Ovary (tissue), 3 donors: Measurements from ENCODE around the gene CELA2A.

Experiments used
- EP300 ChIP-seq: sonication (generic); formaldehyde crosslinking; IDR thresholded peaks from one replicate; pipeline ENCODE4 v1.6.1; 2017; ENCODE audit warnings: antibody characterized with exemption
- POLR2A ChIP-seq: fragments of 450-650 bp; IDR thresholded peaks from one replicate; pipeline ENCODE4 v1.6.1; 2017; ENCODE audit warnings: antibody characterized with exemption, mild to moderate bottlenecking, moderate library complexity
- TF ChIP-seq, protein P1 (sequence below), 3 donors: fragments of 450-650 bp in 2 of 3; fragments of 200-600 bp in 1 of 3; IDR thresholded peaks; one replicate each; pipeline versions ENCODE4 v1.5.1 to v1.8.0; 2016 to 2022; ENCODE audit warnings: antibody characterized with exemption in 3 of 3, mild to moderate bottlenecking in 1 of 3
- donor health status: DM: no; HTN: no; CAD: no.

DNA sequence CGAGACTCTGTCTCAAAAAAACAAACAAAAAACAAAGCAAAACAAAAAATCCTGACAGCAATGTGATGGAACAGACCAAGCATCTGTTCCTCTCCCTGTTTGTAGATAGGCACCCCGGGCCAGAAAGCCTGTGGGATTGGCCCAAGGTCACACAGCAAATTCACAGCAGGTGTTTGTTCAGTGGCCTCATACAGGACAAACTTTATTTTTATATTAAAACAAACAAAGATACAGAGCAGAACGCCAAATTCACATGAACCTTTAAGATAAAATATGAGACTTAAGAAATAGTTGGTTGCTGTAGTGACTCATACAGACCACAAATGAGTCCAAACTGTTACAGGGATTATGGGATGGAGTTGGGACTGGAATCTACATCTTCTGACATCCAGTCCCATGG, 2.3 kb upstream of the CELA2A start:
- TF ChIP-seq, protein P1, sequence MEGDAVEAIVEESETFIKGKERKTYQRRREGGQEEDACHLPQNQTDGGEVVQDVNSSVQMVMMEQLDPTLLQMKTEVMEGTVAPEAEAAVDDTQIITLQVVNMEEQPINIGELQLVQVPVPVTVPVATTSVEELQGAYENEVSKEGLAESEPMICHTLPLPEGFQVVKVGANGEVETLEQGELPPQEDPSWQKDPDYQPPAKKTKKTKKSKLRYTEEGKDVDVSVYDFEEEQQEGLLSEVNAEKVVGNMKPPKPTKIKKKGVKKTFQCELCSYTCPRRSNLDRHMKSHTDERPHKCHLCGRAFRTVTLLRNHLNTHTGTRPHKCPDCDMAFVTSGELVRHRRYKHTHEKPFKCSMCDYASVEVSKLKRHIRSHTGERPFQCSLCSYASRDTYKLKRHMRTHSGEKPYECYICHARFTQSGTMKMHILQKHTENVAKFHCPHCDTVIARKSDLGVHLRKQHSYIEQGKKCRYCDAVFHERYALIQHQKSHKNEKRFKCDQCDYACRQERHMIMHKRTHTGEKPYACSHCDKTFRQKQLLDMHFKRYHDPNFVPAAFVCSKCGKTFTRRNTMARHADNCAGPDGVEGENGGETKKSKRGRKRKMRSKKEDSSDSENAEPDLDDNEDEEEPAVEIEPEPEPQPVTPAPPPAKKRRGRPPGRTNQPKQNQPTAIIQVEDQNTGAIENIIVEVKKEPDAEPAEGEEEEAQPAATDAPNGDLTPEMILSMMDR (IDR thresholded peaks at IDR 0.05), result no peak
- TF ChIP-seq POLR2A (no peak), EP300 (no peak)
